Common myeloid progenitor, CD34-positive (primary cell): ENCODE measurements around the gene TMC6. TPM values are rescaled to one million over a fixed set of nuclear protein-coding genes. Genes with fewer than 3 reads are reported as not detected.

Source experiments
- CTCF ChIA-PET: fragments of 350-600 bp; sonication (Branson Sonifier 250); formaldehyde crosslinking; loops from one replicate; lab custom pipeline; 2021; ENCODE audit warnings: antibody characterized with exemption; lab: Charles Lee
- POLR2A ChIA-PET: fragments of 350-600 bp; sonication (Branson Sonifier 250); formaldehyde crosslinking; loops from one replicate; lab custom pipeline; 2021; ENCODE audit warnings: antibody characterized with exemption; lab: Charles Lee
- DNase-seq, 3 donors: peaks; one replicate each; pipeline versions ENCODE4 v3.0.0 to v3.0.0-alpha.2; 2013
- H3K27ac ChIP-seq, 2 experiments: 1 replicate in 1 of 2; 2 replicates in 1 of 2; pipeline ENCODE4 v1.7.0; 2013; ENCODE audit warnings: inconsistent platforms in 2 of 2, low read length in 2 of 2, mild to moderate bottlenecking in 2 of 2, low read depth in 1 of 2, moderate library complexity in 1 of 2; ENCODE audit not compliant: severe bottlenecking in 2 of 2, insufficient read depth in 1 of 2, poor library complexity in 1 of 2
- H3K27me3 ChIP-seq, 5 experiments: replicated peaks in 2 of 5; 1 replicate in 3 of 5; 2 replicates in 2 of 5; pipeline versions ENCODE4 v1.6.1 to v1.7.0; 2013; ENCODE audit warnings: low read length in 4 of 5, mild to moderate bottlenecking in 2 of 5, moderate library complexity in 2 of 5, inconsistent platforms in 1 of 5; ENCODE audit not compliant: insufficient read depth in 5 of 5, control insufficient read depth in 4 of 5
- H3K36me3 ChIP-seq, 4 experiments: 1 replicate in 2 of 4; 2 replicates in 2 of 4; pipeline versions ENCODE4 v1.6.1 to v1.7.0; 2013; ENCODE audit warnings: low read length in 3 of 4, control low read depth in 1 of 4, mild to moderate bottlenecking in 1 of 4; ENCODE audit not compliant: control insufficient read depth in 4 of 4, insufficient read depth in 4 of 4
- H3K4me1 ChIP-seq, 4 experiments: 1 replicate in 3 of 4; 2 replicates in 1 of 4; pipeline versions ENCODE4 v1.6.1 to v1.7.1; 2013; ENCODE audit warnings: low read length in 3 of 4, mild to moderate bottlenecking in 3 of 4, control low read depth in 1 of 4, inconsistent platforms in 1 of 4, moderate library complexity in 1 of 4; ENCODE audit not compliant: control insufficient read depth in 4 of 4, insufficient read depth in 4 of 4; ENCODE audit errors: control extremely low read depth in 1 of 4
- H3K4me3 ChIP-seq, 7 experiments: 1 replicate in 4 of 7; 2 replicates in 3 of 7; pipeline versions ENCODE4 v1.5.1 to v1.7.0; 2013; ENCODE audit warnings: mild to moderate bottlenecking in 7 of 7, low read length in 6 of 7, moderate library complexity in 6 of 7, inconsistent platforms in 2 of 7, low read depth in 2 of 7, control low read depth in 1 of 7; ENCODE audit not compliant: insufficient read depth in 4 of 7, control insufficient read depth in 1 of 7; ENCODE audit errors: extremely low read depth in 1 of 7
- H3K9me3 ChIP-seq, 5 experiments: 1 replicate in 4 of 5; 2 replicates in 1 of 5; pipeline versions ENCODE4 v1.6.1 to v1.7.1; 2013; ENCODE audit warnings: low read length in 4 of 5, mild to moderate bottlenecking in 2 of 5, inconsistent platforms in 1 of 5, low read depth in 1 of 5, moderate library complexity in 1 of 5; ENCODE audit not compliant: control insufficient read depth in 4 of 5, insufficient read depth in 2 of 5; ENCODE audit errors: control extremely low read depth in 1 of 5
- WGBS: methylation state at CpG from one replicate; pipeline ENCODE4 v1.1.5; 2013; ENCODE audit not compliant: insufficient coverage; 5-methylcytosine and 5-hydroxymethylcytosine counted together
- polyA plus RNA-seq: library from polyadenylated mRNA; unstranded; fragments of 120-200 nt; gene quantifications from one replicate; pipeline ENCODE4 v1.2.1, GENCODE V29; 2013

The TMC6 gene, protein sequence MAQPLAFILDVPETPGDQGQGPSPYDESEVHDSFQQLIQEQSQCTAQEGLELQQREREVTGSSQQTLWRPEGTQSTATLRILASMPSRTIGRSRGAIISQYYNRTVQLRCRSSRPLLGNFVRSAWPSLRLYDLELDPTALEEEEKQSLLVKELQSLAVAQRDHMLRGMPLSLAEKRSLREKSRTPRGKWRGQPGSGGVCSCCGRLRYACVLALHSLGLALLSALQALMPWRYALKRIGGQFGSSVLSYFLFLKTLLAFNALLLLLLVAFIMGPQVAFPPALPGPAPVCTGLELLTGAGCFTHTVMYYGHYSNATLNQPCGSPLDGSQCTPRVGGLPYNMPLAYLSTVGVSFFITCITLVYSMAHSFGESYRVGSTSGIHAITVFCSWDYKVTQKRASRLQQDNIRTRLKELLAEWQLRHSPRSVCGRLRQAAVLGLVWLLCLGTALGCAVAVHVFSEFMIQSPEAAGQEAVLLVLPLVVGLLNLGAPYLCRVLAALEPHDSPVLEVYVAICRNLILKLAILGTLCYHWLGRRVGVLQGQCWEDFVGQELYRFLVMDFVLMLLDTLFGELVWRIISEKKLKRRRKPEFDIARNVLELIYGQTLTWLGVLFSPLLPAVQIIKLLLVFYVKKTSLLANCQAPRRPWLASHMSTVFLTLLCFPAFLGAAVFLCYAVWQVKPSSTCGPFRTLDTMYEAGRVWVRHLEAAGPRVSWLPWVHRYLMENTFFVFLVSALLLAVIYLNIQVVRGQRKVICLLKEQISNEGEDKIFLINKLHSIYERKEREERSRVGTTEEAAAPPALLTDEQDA
- polyA plus RNA-seq = 61.4 TPM

DNA sequence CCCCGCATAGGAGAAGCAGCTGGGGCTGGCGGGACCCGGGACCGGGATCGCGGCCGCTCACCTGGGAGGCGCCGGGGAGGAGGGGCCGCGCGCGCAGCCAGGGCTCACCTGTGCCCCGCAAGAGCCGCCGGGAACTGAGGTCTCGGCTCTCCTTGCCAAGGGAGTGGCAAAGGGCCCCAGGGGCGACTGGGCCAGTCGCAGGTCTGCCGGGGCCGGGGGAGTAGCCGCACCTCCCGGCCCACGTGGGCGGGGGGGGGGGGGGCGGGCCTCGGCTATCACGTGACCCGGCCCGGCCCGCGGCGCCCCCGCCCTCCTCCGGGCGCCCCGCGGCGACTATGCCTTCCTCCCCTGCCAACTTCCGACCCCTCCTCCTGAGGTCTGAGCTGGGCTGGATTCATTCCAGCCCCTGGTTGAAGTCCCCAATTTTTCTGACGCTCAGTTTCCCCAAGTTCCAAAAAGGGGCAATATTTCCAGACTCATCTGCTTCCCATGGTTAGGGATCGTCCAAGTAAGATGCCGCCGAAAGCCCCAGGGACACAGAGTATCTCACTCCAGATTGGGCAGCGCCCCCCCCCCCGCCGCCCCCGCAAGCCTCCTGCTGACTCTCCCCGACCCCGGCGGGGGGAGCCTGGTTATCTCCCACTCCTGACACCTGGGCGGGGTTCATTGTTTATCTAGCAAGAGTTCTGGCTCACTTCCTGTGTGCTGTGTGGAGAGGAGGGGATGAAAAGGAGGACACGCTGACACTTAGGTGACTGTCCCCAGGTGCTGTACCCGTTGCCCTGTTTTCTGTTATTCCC is at the start of gene TMC6:
Gene TMC6, minus strand, starts transcription at position 205 of the 800 bp plus-strand sequence. CDS start 1,923 bp downstream, outside the sequence.
- WGBS = under 1% methylated on average over 19 of the region's 54 CpGs
- Histone ChIP-seq H3K27me3 (no peaks in the 10 kb centered on the region), H3K4me1 (peaks cover 0 to 90% (median 87%) of the 10 kb centered on the region in 4 experiments), H3K9me3 (no peaks in the 10 kb centered on the region), H3K4me3 (peak within 1 kb of the TSS; percentile 46 to 88 (median 70)), H3K36me3 (peaks cover 2 to 38% (median 18%) of the 10 kb centered on the region in 4 experiments), H3K27ac (peak within 1 kb of the TSS in 1 of 2 experiments; percentile 79)
- DNase-seq = peak in 2 of 3 donors; percentile 76 to 82
- CTCF ChIA-PET = interaction anchor here (1.1 to 5.5 kb wide), 4 partner anchors 7 to 48 kb away, joined by 5 to 51 read pairs (median 6); no protein-coding TSS in a partner anchor
- POLR2A ChIA-PET = no interaction called here

DNA sequence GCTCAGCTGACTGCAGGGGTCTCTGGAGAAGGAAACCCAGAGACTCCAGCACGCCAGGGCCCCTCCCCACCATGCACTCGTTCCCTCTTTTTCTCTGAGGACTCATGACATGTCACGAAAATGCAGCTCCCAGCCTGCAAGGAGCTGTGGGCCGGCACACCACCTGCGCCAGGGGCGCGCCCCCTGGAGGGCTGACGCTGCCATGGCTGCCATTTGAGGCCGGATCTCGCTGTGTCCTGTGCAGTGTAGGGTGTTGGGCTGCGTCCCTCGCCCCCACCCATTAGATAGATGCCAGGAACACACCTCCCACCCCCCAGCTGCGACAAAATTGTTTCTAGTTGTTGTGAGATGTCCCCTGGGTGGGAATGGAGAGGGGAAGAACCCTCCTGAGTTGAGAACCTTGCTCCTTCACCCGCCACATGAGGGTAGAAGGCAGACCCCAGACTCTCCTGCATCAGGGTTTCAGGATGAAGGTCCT is 48.0 kb upstream of the TMC6 start:
- H3K27ac ChIP-seq = no peak overlapping the region
- CTCF ChIA-PET = interaction anchor here (0.6 to 8.8 kb wide), 18 partner anchors 10 to 160 kb away, joined by 3 to 76 read pairs (median 5); partner anchors contain the start of genes AFMID, TK1 and TMC8
- POLR2A ChIA-PET = interaction anchor here (0.9 to 1.0 kb wide), 2 partner anchors 37 to 63 kb away, joined by 3 read pairs; no protein-coding TSS in a partner anchor
- peaks cover 0 to 70% (median 22%) of the 10 kb centered on the region in 4 experiments for H3K36me3 ChIP-seq
- peaks cover 0 to 27% (median 22%) of the 10 kb centered on the region in 4 experiments for H3K4me1 ChIP-seq
- H3K27me3 ChIP-seq = no peaks in the 10 kb centered on the region
- no peak overlapping the region for H3K4me3 ChIP-seq
- peak; percentile 65 to 79 (median 78) for DNase-seq
- 1% methylated on average over 9 of the region's 14 CpGs for WGBS
- H3K9me3 ChIP-seq = no peaks in the 10 kb centered on the region

DNA sequence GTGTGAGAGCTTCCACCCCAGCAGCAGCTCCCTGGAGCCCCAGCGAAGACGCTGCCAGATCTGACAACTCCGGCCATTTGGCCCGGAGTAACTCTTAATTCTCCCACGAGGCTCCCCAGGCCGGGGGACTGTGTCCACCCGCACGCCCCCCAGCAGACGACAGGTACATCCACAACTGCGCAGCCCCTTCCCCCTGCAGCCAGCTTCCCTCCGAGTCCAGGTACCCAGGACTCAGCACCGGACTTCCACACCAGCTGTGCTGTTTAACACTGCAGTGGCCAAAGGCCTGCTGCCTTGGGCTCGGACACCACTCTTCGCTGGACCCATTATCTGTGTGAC is 47.1 kb upstream of the TMC6 start:
- Histone ChIP-seq H3K36me3 (peaks cover 0 to 67% (median 28%) of the 10 kb centered on the region in 4 experiments), H3K27me3 (no peaks in the 10 kb centered on the region), H3K4me3 (no peak overlapping the region), H3K4me1 (peaks cover 0 to 31% (median 24%) of the 10 kb centered on the region in 4 experiments), H3K27ac (no peak overlapping the region), H3K9me3 (no peaks in the 10 kb centered on the region)
- CTCF ChIA-PET = interaction anchor here (0.9 to 8.8 kb wide), 12 partner anchors 12 to 65 kb away, joined by 3 to 76 read pairs (median 6); partner anchors contain the start of gene TMC8
- POLR2A ChIA-PET = no interaction called here
- 98% methylated on average over 14 of the region's 14 CpGs for WGBS
- DNase-seq = no peak

DNA sequence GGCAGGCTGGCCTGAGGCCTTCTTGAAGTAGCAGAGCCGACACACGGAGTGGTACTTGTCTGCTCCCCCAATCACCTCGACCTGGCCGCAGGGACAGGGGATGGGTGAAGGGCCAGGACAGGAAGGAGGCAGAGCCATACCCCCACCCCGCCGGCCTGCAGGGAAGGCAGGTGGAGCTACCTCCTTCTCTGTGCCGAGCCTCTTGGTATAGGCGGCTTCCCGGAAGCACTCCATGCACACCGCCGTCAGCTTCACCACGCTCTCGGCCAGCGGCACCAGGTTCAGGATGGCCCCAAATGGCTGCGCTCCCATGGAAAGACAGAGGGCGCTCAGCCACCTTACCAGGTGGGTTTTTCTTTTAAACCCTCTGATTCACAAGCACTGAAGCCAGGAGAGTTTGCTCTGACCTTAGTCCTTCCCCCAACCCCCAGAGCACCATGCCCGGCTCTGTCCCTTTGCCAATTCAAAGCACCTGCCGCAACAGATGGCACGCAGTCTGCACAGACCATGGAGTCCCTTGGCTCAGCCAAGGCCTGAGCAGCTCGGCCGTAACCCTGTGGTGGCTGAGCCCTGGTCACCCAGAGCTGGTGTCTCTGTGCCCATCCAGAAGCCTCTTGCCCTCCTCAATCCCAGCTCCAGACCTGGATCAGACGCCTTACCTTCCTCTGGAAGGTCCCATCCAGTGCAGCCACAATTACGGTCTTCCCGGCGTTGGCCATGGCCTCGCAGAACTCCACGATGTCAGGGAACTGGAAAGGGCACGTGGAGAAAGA is 46.5 kb upstream of the TMC6 start:
- Histone ChIP-seq H3K9me3 (no peaks in the 10 kb centered on the region), H3K4me1 (peaks cover 0 to 31% (median 22%) of the 10 kb centered on the region in 4 experiments), H3K36me3 (peaks cover 0 to 62% (median 28%) of the 10 kb centered on the region in 4 experiments), H3K27me3 (no peaks in the 10 kb centered on the region), H3K4me3 (no peak overlapping the region), H3K27ac (no peak overlapping the region)
- POLR2A ChIA-PET = no interaction called here
- DNase-seq = no peak
- CTCF ChIA-PET = interaction anchor here (0.9 to 8.8 kb wide), 8 partner anchors 8 to 64 kb away, joined by 3 to 76 read pairs (median 7); partner anchors contain the start of gene TMC8
- 94% methylated on average over 28 of the region's 28 CpGs for WGBS

DNA sequence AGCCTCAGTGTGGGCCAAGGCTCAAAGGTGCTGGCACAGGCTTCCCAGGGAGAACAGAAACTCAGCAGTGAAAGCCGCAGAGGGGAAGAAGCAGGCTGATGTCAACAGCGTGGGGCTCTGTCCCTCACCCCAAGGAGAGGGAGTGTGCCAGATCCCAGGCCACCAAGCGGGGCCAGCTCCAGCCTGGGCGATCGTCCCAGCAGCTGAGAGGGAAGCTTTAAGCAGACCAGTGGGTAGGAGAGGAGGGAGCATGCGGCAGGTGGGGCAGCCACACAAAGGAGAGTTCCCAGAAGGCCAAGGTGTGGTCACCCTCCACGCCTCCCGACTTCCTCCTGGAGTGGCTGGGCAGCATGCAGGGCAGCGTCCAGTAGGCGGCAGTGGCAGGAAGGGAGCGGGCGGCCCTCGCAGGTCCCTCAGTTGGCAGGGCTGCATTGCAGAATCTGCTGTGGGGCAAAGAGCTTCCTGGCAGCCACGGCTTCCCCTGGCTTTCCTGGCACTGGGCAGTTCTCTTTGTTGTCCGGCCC is 45.9 kb upstream of the TMC6 start:
- POLR2A ChIA-PET = no interaction called here
- Histone ChIP-seq H3K27ac (no peak overlapping the region), H3K36me3 (peaks cover 0 to 56% (median 28%) of the 10 kb centered on the region in 4 experiments), H3K27me3 (no peaks in the 10 kb centered on the region), H3K4me3 (no peak overlapping the region), H3K4me1 (peaks cover 0 to 36% (median 28%) of the 10 kb centered on the region in 4 experiments), H3K9me3 (no peaks in the 10 kb centered on the region)
- no peak for DNase-seq
- 99% methylated on average over 11 of the region's 15 CpGs for WGBS
- CTCF ChIA-PET = interaction anchor here (1.1 to 8.8 kb wide), 4 partner anchors 9 to 61 kb away, joined by 4 to 76 read pairs (median 23); no protein-coding TSS in a partner anchor
